Osteoblast (primary cell): ENCODE measurements around the gene EHD4. TPM values are rescaled to one million over a fixed set of nuclear protein-coding genes. Genes with fewer than 3 reads are reported as not detected.

ENCODE experiments used
- DNase-seq: peaks from one replicate; pipeline ENCODE4 v3.0.0; 2011; ENCODE audit warnings: low spot score, mixed read lengths; ENCODE audit not compliant: insufficient read length; ENCODE audit errors: missing footprints
- H2AFZ ChIP-seq: 2 replicates; pipeline ENCODE4 v1.6.0; 2011; ENCODE audit warnings: mild to moderate bottlenecking, low read length
- H3K27ac ChIP-seq: 2 replicates; pipeline ENCODE4 v1.5.1; 2011; ENCODE audit warnings: mild to moderate bottlenecking, low read depth, low read length, moderate library complexity
- H3K27me3 ChIP-seq: 2 replicates; pipeline ENCODE4 v1.6.0; 2012; ENCODE audit warnings: mild to moderate bottlenecking, control low read depth, inconsistent platforms, low read length, moderate library complexity; ENCODE audit not compliant: insufficient read depth
- H3K36me3 ChIP-seq: 2 replicates; pipeline ENCODE4 v1.5.1; 2011; ENCODE audit warnings: mild to moderate bottlenecking, low read length, control low read depth, moderate library complexity; ENCODE audit not compliant: insufficient read depth
- H3K4me1 ChIP-seq: 2 replicates; pipeline ENCODE4 v1.5.1; 2011; ENCODE audit warnings: mild to moderate bottlenecking, low read length, control low read depth, moderate library complexity; ENCODE audit not compliant: insufficient read depth
- H3K4me2 ChIP-seq: 2 replicates; pipeline ENCODE4 v1.6.0; 2011; ENCODE audit warnings: mild to moderate bottlenecking, low read length; ENCODE audit not compliant: insufficient read depth
- H3K4me3 ChIP-seq: fragments of 200-600 bp; sonication (generic); 3 replicates; pipeline ENCODE4 v1.5.1; 2012; ENCODE audit warnings: mild to moderate bottlenecking, low read length, inconsistent platforms; ENCODE audit not compliant: insufficient read depth
- H3K79me2 ChIP-seq: 2 replicates; pipeline ENCODE4 v1.6.0; 2012; ENCODE audit warnings: mild to moderate bottlenecking, low read length, control low read depth, inconsistent platforms; ENCODE audit not compliant: insufficient read depth
- H3K9me3 ChIP-seq: 2 replicates; pipeline ENCODE4 v1.5.1; 2011; ENCODE audit warnings: low read depth, low read length, control low read depth
- H4K20me1 ChIP-seq: 2 replicates; pipeline ENCODE4 v1.6.0; 2012; ENCODE audit warnings: mild to moderate bottlenecking, low read length, control low read depth; ENCODE audit not compliant: insufficient read depth
- CTCF ChIP-seq: IDR thresholded peaks from 2 replicates; pipeline ENCODE4 v1.5.1; 2011; ENCODE audit warnings: mild to moderate bottlenecking, low read depth, low read length, moderate library complexity; ENCODE audit errors: extremely low read depth
- total RNA-seq: library from RNA; depleted of rRNA; stranded (reverse); fragments of >200 nt; gene quantifications from 2 replicates; pipeline ENCODE4 v1.2.3, GENCODE V29; 2012

Gene EHD4
- total RNA-seq, 1 donor, result 15.9 TPM

GRCh38 chr15:41975669-41976068, 3.3 kb upstream of the EHD4 start:
- Histone ChIP-seq H3K4me3 (no peak overlapping the region), H3K36me3 (no peaks in the 10 kb centered on the region), H3K4me2 (no peak overlapping the region), H3K4me1 (peaks cover 7% of the 10 kb centered on the region), H3K79me2 (peaks cover 15% of the 10 kb centered on the region), H2AFZ (no peak overlapping the region), H4K20me1 (no peaks in the 10 kb centered on the region), H3K27ac (no peak overlapping the region), H3K27me3 (peaks cover 20% of the 10 kb centered on the region), H3K9me3 (no peaks in the 10 kb centered on the region)
- no peak for DNase-seq
- TF ChIP-seq CTCF, result no peak

DNA sequence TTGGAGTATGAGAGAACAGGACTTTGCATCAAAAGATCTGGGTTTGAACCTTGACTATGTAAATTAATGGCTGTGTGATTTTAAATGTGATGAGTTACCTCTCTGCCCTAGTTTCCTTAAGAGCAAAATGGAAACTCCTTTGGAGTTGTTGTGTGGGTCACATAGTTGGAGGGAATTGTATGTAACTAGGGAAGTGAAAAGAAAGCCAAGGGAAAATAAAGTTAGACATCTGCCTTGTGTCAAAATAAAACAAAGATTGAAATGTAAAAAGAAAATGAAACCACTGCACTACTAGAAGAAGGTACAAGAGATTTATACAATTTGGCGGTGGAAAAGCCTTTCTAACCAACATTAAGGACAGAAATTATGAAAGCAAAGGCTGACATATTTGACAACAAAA, 1.7 kb upstream of the EHD4 start:
- peaks cover 30% of the 10 kb centered on the region for H3K79me2 ChIP-seq
- no peak overlapping the region for H3K27ac ChIP-seq
- H4K20me1 ChIP-seq, result no peaks in the 10 kb centered on the region
- H3K4me3 ChIP-seq, result no peak overlapping the region
- peaks cover 20% of the 10 kb centered on the region for H3K27me3 ChIP-seq
- H3K4me1 ChIP-seq, result peaks cover 7% of the 10 kb centered on the region
- H3K36me3 ChIP-seq, result no peaks in the 10 kb centered on the region
- H2AFZ ChIP-seq, result no peak overlapping the region
- no peaks in the 10 kb centered on the region for H3K9me3 ChIP-seq
- DNase-seq, result no peak
- no peak for TF ChIP-seq CTCF
- H3K4me2 ChIP-seq, result no peak overlapping the region

DNA sequence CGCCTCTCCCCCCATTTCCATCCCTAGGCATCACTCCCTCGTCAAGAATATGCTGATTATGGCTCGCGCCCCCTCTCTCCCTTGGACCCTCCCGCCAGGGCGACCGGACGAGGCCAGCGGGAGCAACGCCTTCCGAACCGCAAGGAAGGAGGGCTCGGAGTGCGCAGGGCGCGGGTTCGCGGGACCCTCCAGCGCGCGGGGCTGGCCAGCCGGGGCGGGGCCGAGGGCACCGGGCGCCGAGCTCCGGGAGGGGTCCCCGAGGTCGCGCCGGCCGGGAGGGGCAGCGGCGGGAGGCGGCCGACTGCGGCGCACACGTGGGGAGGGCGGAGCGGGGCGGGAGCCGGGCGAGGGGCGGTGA, 483 bp downstream of the EHD4 start:
- Histone ChIP-seq H2AFZ (peak overlapping the region; percentile 73), H3K4me2 (peak overlapping the region; percentile 90), H3K79me2 (peaks cover 43% of the 10 kb centered on the region), H3K4me1 (peaks cover 18% of the 10 kb centered on the region), H3K36me3 (no peaks in the 10 kb centered on the region), H3K27me3 (peaks cover 13% of the 10 kb centered on the region), H3K4me3 (peak overlapping the region; percentile 93), H3K27ac (peak overlapping the region; percentile 63), H4K20me1 (no peaks in the 10 kb centered on the region), H3K9me3 (no peaks in the 10 kb centered on the region)
- no peak for TF ChIP-seq CTCF
- DNase-seq, result no peak

GRCh38 chr15:41971089-41971894, 1.1 kb downstream of the EHD4 start:
- no peak for TF ChIP-seq CTCF
- Histone ChIP-seq H3K4me3 (peak overlapping the region; percentile 93), H3K79me2 (peaks cover 49% of the 10 kb centered on the region), H3K4me1 (peaks cover 18% of the 10 kb centered on the region), H3K9me3 (no peaks in the 10 kb centered on the region), H3K4me2 (peak overlapping the region; percentile 90), H4K20me1 (no peaks in the 10 kb centered on the region), H3K36me3 (no peaks in the 10 kb centered on the region), H3K27ac (peak overlapping the region; percentile 63), H3K27me3 (peaks cover 11% of the 10 kb centered on the region), H2AFZ (peak overlapping the region; percentile 68)
- DNase-seq, result peak; percentile 92
